WTC11 (cell line): Measurements from ENCODE around the gene GRK4. TPM values are rescaled to one million over a fixed set of nuclear protein-coding genes. Genes with fewer than 3 reads are reported as not detected.

Experiments used
- ATAC-seq: fragments of 200-7000 bp; cut with Tn5 transposase; 2 replicates; pipeline ENCODE4 v1.10.0; 2021; ENCODE audit warnings: mild to moderate bottlenecking, moderate library complexity
- CTCF ChIA-PET: fragments of 300-600 bp; sonication (Branson Sonifier 250); formaldehyde crosslinking; loops from one replicate; lab custom pipeline; 2021; ENCODE audit warnings: antibody characterized with exemption; lab: Charles Lee
- POLR2A ChIA-PET: fragments of 350-600 bp; sonication (Branson Sonifier 250); formaldehyde crosslinking; loops from one replicate; lab custom pipeline; 2021; ENCODE audit warnings: antibody characterized with exemption; lab: Charles Lee
- DNase-seq: peaks from one replicate; pipeline ENCODE4 v3.0.0; 2021; ENCODE audit warnings: low spot score
- H3K27ac Mint-ChIP-seq: 2 replicates; pipeline ENCODE4 v1.8.0; 2021; ENCODE audit warnings: mixed read lengths
- H3K27me3 Mint-ChIP-seq: 2 replicates; pipeline ENCODE4 v1.8.0; 2021; ENCODE audit warnings: low read depth, mild to moderate bottlenecking, moderate library complexity, mixed read lengths
- H3K36me3 Mint-ChIP-seq: 2 replicates; pipeline ENCODE4 v1.8.0; 2021; ENCODE audit warnings: mixed read lengths
- H3K4me1 Mint-ChIP-seq: 2 replicates; pipeline ENCODE4 v1.8.0; 2022; ENCODE audit warnings: mixed read lengths
- H3K4me3 Mint-ChIP-seq: 2 replicates; pipeline ENCODE4 v1.8.0; 2021; ENCODE audit warnings: mild to moderate bottlenecking, moderate library complexity, mixed read lengths
- H3K9me3 Mint-ChIP-seq: 2 replicates; pipeline ENCODE4 v1.8.0; 2021; ENCODE audit warnings: mixed read lengths
- AFF4 ChIP-seq: sonication (generic); formaldehyde crosslinking; IDR thresholded peaks from 2 replicates; pipeline ENCODE4 v1.8.1; 2023; ENCODE audit warnings: mild to moderate bottlenecking, missing genetic modification reagents, borderline replicate concordance
- ATF6 ChIP-seq: sonication (generic); formaldehyde crosslinking; IDR thresholded peaks from 2 replicates; pipeline ENCODE4 v1.8.1; 2023; ENCODE audit warnings: mild to moderate bottlenecking, missing genetic modification reagents
- PRDM15 ChIP-seq: sonication (generic); formaldehyde crosslinking; IDR thresholded peaks from 2 replicates; pipeline ENCODE4 v1.8.0; 2022; ENCODE audit warnings: missing genetic modification reagents
- PRRX2 ChIP-seq: fragments of 250-450 bp; sonication (Bioruptor Pico); IDR thresholded peaks from 2 replicates; pipeline ENCODE4 v1.8.0; 2021; ENCODE audit warnings: mild to moderate bottlenecking
- USF1 ChIP-seq: sonication (generic); formaldehyde crosslinking; IDR thresholded peaks from 2 replicates; pipeline ENCODE4 v1.8.0; 2022; ENCODE audit warnings: mild to moderate bottlenecking, missing genetic modification reagents
- ZNF532 ChIP-seq: fragments of 250-450 bp; sonication (Bioruptor Pico); IDR thresholded peaks from 2 replicates; pipeline ENCODE4 v1.9.0; 2021; ENCODE audit warnings: mild to moderate bottlenecking, borderline replicate concordance
- ZSCAN18 ChIP-seq: fragments of 250-450 bp; sonication (Bioruptor Pico); IDR thresholded peaks from 2 replicates; pipeline ENCODE4 v2.1.2; 2022; ENCODE audit warnings: mild to moderate bottlenecking, moderate library complexity
- total RNA-seq: library from RNA; stranded (reverse); gene quantifications from 3 replicates; pipeline ENCODE4 v1.2.3, GENCODE V29; 2021

Gene GRK4
- total RNA-seq, 1 experiment from 2014 or later: 1.4 TPM

GRCh38 chr4:2934813-2935761, 28.3 kb upstream of the GRK4 start (continued):
- TF ChIP-seq ZNF532 (CRISPR knock-in tag): no peak

GRCh38 chr4:2935762-2936743, 27.3 kb upstream of the GRK4 start:
- TF ChIP-seq PRDM15 (peak; percentile 20; the same call in 1 of the 2 replicates), USF1 (CRISPR knock-in tag) (no peak)
- CTCF ChIA-PET: interaction anchor here (0.8 to 2.3 kb wide), 6 partner anchors 13 to 494 kb away, joined by 3 to 11 read pairs (median 6); no protein-coding TSS in a partner anchor
- H3K9me3 Mint-ChIP-seq: no peaks in the 10 kb centered on the region
- peak overlapping the region; percentile 51; the same call in 1 of the 2 replicates for H3K27ac Mint-ChIP-seq
- peak overlapping the region; percentile 80 for H3K4me3 Mint-ChIP-seq
- H3K4me1 Mint-ChIP-seq: peaks cover 26% of the 10 kb centered on the region
- ATAC-seq: no peak
- POLR2A ChIA-PET: interaction anchor here (1.0 to 1.2 kb wide), 2 partner anchors 9 to 75 kb away, joined by 3 read pairs; no protein-coding TSS in a partner anchor
- H3K27me3 Mint-ChIP-seq: no peaks in the 10 kb centered on the region
- DNase-seq: no peak
- H3K36me3 Mint-ChIP-seq: peaks cover 31% of the 10 kb centered on the region

GRCh38 chr4:2936773-2937145, 26.6 kb upstream of the GRK4 start:
- CTCF ChIA-PET: interaction anchor here (0.7 to 2.3 kb wide), 3 partner anchors 12 to 18 kb away, joined by 3 to 11 read pairs (median 6); no protein-coding TSS in a partner anchor
- peak overlapping the region; percentile 51 for H3K27ac Mint-ChIP-seq
- ATAC-seq: no peak
- no peaks in the 10 kb centered on the region for H3K9me3 Mint-ChIP-seq
- H3K27me3 Mint-ChIP-seq: no peaks in the 10 kb centered on the region
- DNase-seq: no peak
- POLR2A ChIA-PET: interaction anchor here (1.2 kb wide), 1 partner anchor 9 kb away, joined by 3 read pairs; no protein-coding TSS in a partner anchor
- H3K4me1 Mint-ChIP-seq: peaks cover 26% of the 10 kb centered on the region
- peaks cover 34% of the 10 kb centered on the region for H3K36me3 Mint-ChIP-seq
- H3K4me3 Mint-ChIP-seq: peak overlapping the region; percentile 80
- no peak for TF ChIP-seq PRRX2 (CRISPR knock-in tag)
- TF ChIP-seq ATF6 (CRISPR knock-in tag): no peak
- no peak for TF ChIP-seq ZSCAN18 (CRISPR knock-in tag)
- TF ChIP-seq AFF4 (CRISPR knock-in tag): no peak
- TF ChIP-seq USF1 (CRISPR knock-in tag): no peak
